HG03060 (cell line): Measurements from ENCODE around the gene MTO1.
"Not testable (repeated sequence)": the region's sequence is repeated elsewhere in the genome, so short reads cannot be mapped to it uniquely, and the experiment has no call there.

Experiments
- ATAC-seq: cut with Tn5 transposase; IDR thresholded peaks from one replicate; pipeline ENCODE4 v1.9.1; 2021; ENCODE audit warnings: low read depth, moderate number of reproducible peaks; ENCODE audit not compliant: unreplicated experiment

The MTO1 gene

DNA sequence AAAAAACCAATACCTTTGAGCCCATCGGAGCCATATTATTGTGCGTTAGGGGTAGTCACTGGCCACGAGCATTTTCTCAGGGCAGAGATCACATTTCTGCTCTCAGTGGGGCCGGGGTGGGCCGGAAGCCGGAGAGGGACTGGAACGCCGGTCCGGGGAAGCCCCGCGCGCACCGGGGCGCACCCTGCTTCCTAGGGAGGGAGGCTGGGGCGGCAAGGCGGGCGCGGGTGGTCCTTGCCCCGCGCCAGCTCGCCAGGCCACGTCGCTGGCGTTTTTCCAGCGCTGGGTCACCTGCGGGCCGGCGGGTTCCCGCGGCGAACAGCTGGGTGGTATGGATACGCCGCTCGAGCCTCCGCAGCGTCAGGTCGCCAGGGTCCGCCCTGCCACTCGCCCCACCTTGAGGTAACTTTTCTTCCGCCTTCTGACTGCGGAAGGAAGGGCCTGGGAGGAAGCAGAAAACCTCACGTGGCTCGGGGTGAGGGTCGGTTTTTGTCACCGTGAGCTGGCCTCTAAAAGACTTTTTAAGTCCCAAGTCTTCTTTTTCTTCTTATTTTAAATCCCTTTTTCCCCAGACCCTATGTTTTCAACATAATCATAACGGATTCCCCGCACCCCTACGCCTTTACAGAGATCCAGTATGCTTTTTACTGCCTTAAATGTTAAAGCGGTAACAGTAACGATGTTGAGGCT lies 62.0 kb downstream of the MTO1 start:
- ATAC-seq, result peak; percentile 33

- ATAC-seq, result no peak
Measured at GRCh38 chr6:73525546-73526330, 64.2 kb downstream of the MTO1 start.

GRCh38 chr6:73528897-73529296 lies 67.4 kb downstream of the MTO1 start:
- ATAC-seq, result no peak

DNA sequence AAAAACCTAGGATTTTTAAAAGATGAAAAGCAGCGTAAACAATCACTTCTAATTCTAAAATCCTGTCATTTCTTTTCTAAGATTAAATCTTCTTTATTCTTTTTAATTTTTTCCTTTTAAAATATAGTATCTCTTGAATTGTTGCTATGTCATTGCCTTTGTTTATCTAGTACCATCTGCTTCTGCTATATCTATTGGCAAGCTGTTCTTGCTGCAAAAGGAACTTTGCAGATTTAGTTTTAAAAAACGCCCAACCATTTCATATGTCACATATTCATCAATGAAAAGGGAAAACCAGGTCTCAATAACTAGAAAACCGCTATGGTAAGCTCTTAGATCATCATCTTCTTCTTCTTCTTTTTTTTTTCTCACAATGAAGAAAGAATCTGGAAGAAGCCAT lies 70.8 kb downstream of the MTO1 start:
- no peak for ATAC-seq

DNA sequence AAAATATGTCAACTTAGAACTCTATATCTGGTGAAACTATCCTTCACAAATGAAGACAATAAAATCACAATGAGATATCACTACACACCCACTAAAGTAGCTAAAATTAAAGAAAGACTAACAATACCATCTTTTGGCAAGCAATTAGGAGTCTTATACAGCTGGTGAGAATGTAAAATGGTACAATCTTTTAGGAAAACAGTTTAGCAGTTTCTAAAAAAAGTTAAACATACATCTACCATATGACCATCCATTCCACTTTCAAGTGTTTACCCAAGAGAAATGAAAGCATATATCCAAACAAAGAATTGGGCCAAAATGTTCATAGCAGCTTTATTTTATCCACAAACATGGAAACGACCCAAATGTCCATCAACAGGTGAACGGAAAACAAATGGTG lies 73.1 kb downstream of the MTO1 start:
- ATAC-seq, result no peak

DNA sequence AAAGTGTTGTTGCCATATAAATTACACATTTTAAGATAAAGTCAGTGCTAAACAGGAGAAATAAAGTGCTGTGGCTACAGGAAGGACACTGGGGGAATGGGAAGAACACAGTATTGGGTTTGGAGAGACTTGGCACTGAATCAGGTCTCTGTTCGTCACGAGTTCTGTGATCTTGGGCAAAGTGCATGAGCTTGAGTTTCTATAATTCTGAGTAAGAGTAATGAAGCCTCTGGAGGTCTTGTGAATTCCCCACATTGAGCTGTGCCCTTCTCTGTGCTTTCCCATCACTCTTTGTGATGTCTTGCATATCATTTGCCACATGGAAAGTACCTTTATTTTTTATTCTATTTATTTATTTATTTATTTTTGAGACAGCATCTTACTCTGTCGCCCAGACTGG lies 76.1 kb downstream of the MTO1 start:
- no peak for ATAC-seq

- ATAC-seq, result no peak
Measured at GRCh38 chr6:73538116-73538779, 76.7 kb downstream of the MTO1 start.

DNA sequence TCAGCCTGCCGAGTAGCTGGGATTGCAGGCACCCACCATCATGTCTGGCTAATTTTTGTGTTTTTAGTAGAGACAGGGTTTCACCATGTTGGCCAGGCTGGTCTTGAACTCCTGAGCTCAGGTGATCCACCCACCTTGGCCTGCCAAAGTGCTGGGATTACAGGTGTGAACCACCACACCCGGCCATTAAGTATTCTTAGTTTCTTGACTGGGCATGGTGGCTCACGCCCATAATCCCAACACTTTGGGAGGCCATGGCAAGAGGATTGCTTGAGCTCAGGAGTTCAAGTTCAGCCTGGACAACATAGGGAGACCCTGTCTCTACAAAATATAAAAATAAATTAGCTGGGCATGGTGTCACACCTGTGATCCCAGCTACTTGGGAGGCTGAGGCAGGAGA lies 80.9 kb downstream of the MTO1 start:
- ATAC-seq, result not testable (repeated sequence)

GRCh38 chr6:73542891-73543290 lies 81.4 kb downstream of the MTO1 start:
- no peak for ATAC-seq

- ATAC-seq, result no peak
Measured at GRCh38 chr6:73547036-73547435, 85.5 kb downstream of the MTO1 start.

GRCh38 chr6:73548458-73549446 lies 87.2 kb downstream of the MTO1 start:
- ATAC-seq, result no peak

GRCh38 chr6:73551115-73551514 lies 89.6 kb downstream of the MTO1 start:
- ATAC-seq, result not testable (repeated sequence)

DNA sequence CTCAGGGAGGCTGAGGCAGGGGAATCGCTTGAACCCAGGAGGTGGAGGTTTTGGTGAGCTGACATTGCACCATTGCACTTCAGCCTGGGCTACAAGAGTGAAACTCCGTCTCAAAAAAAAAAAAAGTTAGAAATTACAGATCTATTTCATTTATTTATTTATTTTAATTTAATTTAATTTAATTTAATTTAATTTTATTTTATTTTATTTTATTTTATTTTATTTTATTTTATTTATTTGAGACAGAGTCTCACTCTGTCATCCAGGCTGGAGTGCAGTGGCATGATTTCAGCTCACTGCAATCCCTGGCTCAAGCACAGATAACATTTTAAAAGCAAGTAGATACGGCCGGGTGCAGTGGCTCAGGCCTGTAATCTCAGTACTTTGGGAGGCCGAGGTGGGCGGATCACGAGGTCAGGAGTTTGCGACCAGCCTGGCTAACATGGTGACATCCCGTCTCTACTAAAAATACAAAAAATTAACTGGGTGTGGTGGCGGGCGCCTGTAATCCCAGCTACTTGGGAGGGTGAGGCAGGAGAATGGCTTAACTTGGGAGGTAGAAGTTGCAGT lies 93.9 kb downstream of the MTO1 start:
- ATAC-seq, result not testable (repeated sequence)

DNA sequence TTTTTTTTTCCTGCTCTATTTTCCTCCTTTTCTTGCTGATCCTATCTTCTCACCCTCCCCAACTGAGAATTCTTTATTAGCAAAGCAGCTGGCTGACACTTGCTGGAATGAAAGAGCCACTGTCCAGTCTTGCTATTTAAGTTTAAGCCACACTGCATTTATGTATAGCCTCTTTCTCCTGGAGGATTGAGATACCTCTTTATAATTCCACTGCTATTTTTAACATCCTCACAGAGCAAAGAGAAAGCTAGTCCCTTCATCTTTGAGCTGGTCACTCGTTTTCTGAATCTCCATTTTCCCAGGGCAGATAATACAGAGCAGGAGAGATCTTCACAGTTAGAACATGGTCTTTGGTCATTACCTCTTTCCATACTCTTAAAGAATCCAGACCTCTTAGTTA lies 95.3 kb downstream of the MTO1 start:
- no peak for ATAC-seq
